Retinal pigment epithelial cell (primary cell): ENCODE results near the gene FAM136A.
"Not testable (repeated sequence)": the region's sequence is repeated elsewhere in the genome, so short reads cannot be mapped to it uniquely, and the experiment has no call there.

Experiments used
- DNase-seq: peaks from one replicate; pipeline ENCODE4 v3.0.0-alpha.2; 2010; ENCODE audit warnings: low read depth
- H3K4me3 ChIP-seq: 2 replicates; pipeline ENCODE4 v1.5.1; 2011; ENCODE audit warnings: mild to moderate bottlenecking, low read length, control low read depth, moderate library complexity
- CTCF ChIP-seq: conservative IDR thresholded peaks from 2 replicates; pipeline ENCODE4 v1.5.1; 2011; ENCODE audit warnings: low read depth, low read length, control low read depth, inconsistent platforms

The FAM136A gene

GRCh38 chr2:70300771-70301343 lies 1.0 kb downstream of the FAM136A start:
- peak overlapping the region; percentile 76 for H3K4me3 ChIP-seq
- TF ChIP-seq CTCF: peak; percentile 42
- no peak for DNase-seq

GRCh38 chr2:70297828-70298227 lies 4.0 kb downstream of the FAM136A start:
- H3K4me3 ChIP-seq, DNase-seq: not testable (repeated sequence)

GRCh38 chr2:70283500-70284191 lies 18.2 kb downstream of the FAM136A start:
- DNase-seq: no peak
- no peak for TF ChIP-seq CTCF
- no peak overlapping the region for H3K4me3 ChIP-seq

GRCh38 chr2:70282439-70282838 lies 19.4 kb downstream of the FAM136A start:
- DNase-seq: no peak
- H3K4me3 ChIP-seq: no peak overlapping the region
- no peak for TF ChIP-seq CTCF

GRCh38 chr2:70280242-70280798 lies 21.5 kb downstream of the FAM136A start:
- H3K4me3 ChIP-seq: no peak overlapping the region
- TF ChIP-seq CTCF: no peak

GRCh38 chr2:70270323-70270722 lies 31.5 kb downstream of the FAM136A start:
- no peak for TF ChIP-seq CTCF
- DNase-seq: no peak
- H3K4me3 ChIP-seq: no peak overlapping the region

More at GRCh38 chr2:70280242-70280798, 21.5 kb downstream of the FAM136A start:
- no peak for DNase-seq

GRCh38 chr2:70269422-70270302 lies 32.2 kb downstream of the FAM136A start:
- DNase-seq, H3K4me3 ChIP-seq: not testable (repeated sequence)

GRCh38 chr2:70266925-70267324 lies 34.9 kb downstream of the FAM136A start:
- H3K4me3 ChIP-seq, DNase-seq: not testable (repeated sequence)
